OCI-LY7 (cell line): Measurements from ENCODE around the gene OR4D1.

ENCODE experiments used
- CTCF ChIP-seq: fragments of 200-600 bp; sonication (generic); conservative IDR thresholded peaks from 2 replicates; pipeline ENCODE4 v1.5.1; 2014; ENCODE audit warnings: mild to moderate bottlenecking, antibody characterized with exemption, low read length, moderate library complexity, mixed read lengths
- EZH2phosphoT487 ChIP-seq: fragments of 200-600 bp; sonication (generic); IDR thresholded peaks from 2 replicates; pipeline ENCODE4 v1.6.1; 2018; ENCODE audit warnings: low read depth, borderline replicate concordance, mild to moderate bottlenecking, mixed run types, antibody characterized with exemption, low read length, moderate library complexity, mixed read lengths

- TF ChIP-seq CTCF: no peak
- no peak for TF ChIP-seq EZH2phosphoT487
Observed at GRCh38 chr17:58204796-58205195, 56.6 kb downstream of the OR4D1 start.
